GM23248 (cell line): ENCODE results near the gene ZNF653. TPM values are rescaled to one million over a fixed set of nuclear protein-coding genes. Genes with fewer than 3 reads are reported as not detected.

ENCODE experiments used
- DNase-seq: peaks from one replicate; pipeline ENCODE4 v3.0.0-alpha.2; 2015
- H2AFZ ChIP-seq: fragments of 200-600 bp; sonication (generic); 2 replicates; pipeline ENCODE4 v1.6.1; 2016; ENCODE audit warnings: antibody characterized with exemption
- H3F3A ChIP-seq: fragments of 200-600 bp; sonication (generic); 2 replicates; pipeline ENCODE4 v1.6.1; 2016; ENCODE audit warnings: mild to moderate bottlenecking, antibody characterized with exemption, mixed run types; ENCODE audit not compliant: insufficient read depth
- H3K27ac ChIP-seq: fragments of 200-600 bp; sonication (generic); 2 replicates; pipeline ENCODE4 v1.5.1; 2016; ENCODE audit warnings: mild to moderate bottlenecking
- H3K27me3 ChIP-seq: fragments of 200-600 bp; sonication (generic); replicated peaks from 2 replicates; pipeline ENCODE4 v1.6.1; 2016; ENCODE audit warnings: mild to moderate bottlenecking; ENCODE audit not compliant: insufficient read depth
- H3K36me3 ChIP-seq: fragments of 200-600 bp; sonication (generic); 2 replicates; pipeline ENCODE4 v1.6.1; 2016; ENCODE audit warnings: low read depth, mild to moderate bottlenecking
- H3K4me1 ChIP-seq: fragments of 200-600 bp; sonication (generic); 2 replicates; pipeline ENCODE4 v1.6.1; 2016; ENCODE audit warnings: mild to moderate bottlenecking; ENCODE audit not compliant: insufficient read depth
- H3K4me2 ChIP-seq: fragments of 200-600 bp; sonication (generic); one replicate; pipeline ENCODE4 v1.6.1; 2016; ENCODE audit warnings: mild to moderate bottlenecking; ENCODE audit not compliant: unreplicated experiment
- H3K4me3 ChIP-seq: fragments of 200-600 bp; sonication (generic); 2 replicates; pipeline ENCODE4 v1.5.1; 2016; ENCODE audit warnings: mild to moderate bottlenecking
- H3K79me2 ChIP-seq: fragments of 200-600 bp; sonication (generic); 2 replicates; pipeline ENCODE4 v1.6.1; 2016; ENCODE audit warnings: mild to moderate bottlenecking; ENCODE audit not compliant: insufficient read depth
- H3K9ac ChIP-seq: fragments of 200-600 bp; sonication (generic); 2 replicates; pipeline ENCODE4 v1.6.1; 2016; ENCODE audit warnings: mild to moderate bottlenecking
- H3K9me2 ChIP-seq: fragments of 200-600 bp; sonication (generic); 2 replicates; pipeline ENCODE4 v1.6.1; 2016; ENCODE audit warnings: mixed run types, mild to moderate bottlenecking, moderate library complexity; ENCODE audit not compliant: insufficient read depth
- H3K9me3 ChIP-seq: fragments of 200-600 bp; sonication (generic); one replicate; pipeline ENCODE4 v1.6.1; 2017; ENCODE audit warnings: low read depth
- H4K20me1 ChIP-seq: fragments of 200-600 bp; sonication (generic); 2 replicates; pipeline ENCODE4 v1.6.0; 2016; ENCODE audit not compliant: insufficient read depth
- EZH2 ChIP-seq: fragments of 200-600 bp; sonication (generic); IDR thresholded peaks from 2 replicates; pipeline ENCODE4 v1.6.1; 2018; ENCODE audit warnings: antibody characterized with exemption, mild to moderate bottlenecking; ENCODE audit not compliant: insufficient read depth, poor library complexity, severe bottlenecking
- EZH2phosphoT487 ChIP-seq: fragments of 200-600 bp; sonication (generic); IDR thresholded peaks from 2 replicates; pipeline ENCODE4 v1.6.1; 2018; ENCODE audit warnings: antibody characterized with exemption, moderate library complexity, mild to moderate bottlenecking, low read depth; ENCODE audit not compliant: insufficient read depth
- WGBS, 2 experiments: methylation state at CpG; one replicate each; pipeline ENCODE4 v1.1.6; 2015 to 2017; ENCODE audit warnings: low lambda C conversion rate in 2 of 2, low coverage in 1 of 2; ENCODE audit errors: missing lambda C conversion rate in 2 of 2; 5-methylcytosine and 5-hydroxymethylcytosine counted together
- in situ Hi-C: fragments of 300-500 bp; cut with MboI; formaldehyde crosslinking; loops from 2 replicates; pipeline ENCODE4 v1.15.0; 2020
- polyA plus RNA-seq: library from polyadenylated mRNA; unstranded; fragments of >200 nt; fragmentation: Nextera tagmentation; extraction: Ambion mirVana; gene quantifications from 2 replicates; pipeline ENCODE4 v1.2.1, GENCODE V29; 2016
- total RNA-seq: library from RNA; depleted of rRNA; stranded (reverse); fragments of >200 nt; shearing (Covaris generic); gene quantifications from 2 replicates; pipeline ENCODE4 v1.2.3, GENCODE V29; 2014

Gene ZNF653
- total and polyA plus RNA-seq, 2 experiments from 2014 or later = 2.2 to 4.6 TPM

DNA sequence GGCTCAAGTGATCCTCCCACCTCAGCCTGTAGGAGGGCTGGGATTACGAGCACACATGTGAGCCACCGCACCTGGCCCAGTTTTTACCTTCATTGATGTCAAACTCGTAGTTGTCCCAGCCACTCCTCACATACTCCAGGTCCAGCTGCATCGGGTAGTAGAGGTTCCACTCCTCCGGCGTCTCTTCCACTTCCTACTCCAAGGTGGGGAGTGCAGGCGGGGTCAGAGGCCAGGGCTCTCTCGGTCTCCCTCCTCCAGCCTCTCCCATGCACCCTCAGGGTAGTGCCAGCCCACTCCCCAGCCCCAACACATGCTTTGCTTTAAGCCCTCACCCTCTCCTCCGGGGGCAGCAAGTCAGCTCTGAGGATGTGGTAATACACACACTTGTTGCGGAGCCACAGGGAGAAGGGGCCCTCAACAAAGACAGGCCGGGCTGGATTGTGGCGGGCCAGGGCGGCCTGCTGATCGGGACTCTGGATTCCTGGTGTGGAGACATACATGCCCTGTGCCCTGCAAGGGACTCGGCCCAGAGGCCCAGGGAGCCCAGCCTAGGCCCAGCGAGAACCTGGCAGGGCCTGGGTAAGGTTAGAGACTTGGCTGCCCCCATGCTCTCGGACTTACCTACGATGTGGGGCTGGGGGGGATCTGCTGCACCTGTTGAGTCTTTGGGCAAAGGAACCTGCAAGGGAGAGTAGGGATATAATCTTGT lies 1.9 kb upstream of the ZNF653 start:
- Histone ChIP-seq H3F3A (no peaks in the 10 kb centered on the region), H3K4me1 (0 out of 2 replicates have a peak, but pooled peaks cover 4% of the 10 kb centered on the region), H3K79me2 (no peaks in the 10 kb centered on the region; the same call in 1 of the 2 replicates), H3K9me2 (no peaks in the 10 kb centered on the region), H3K27ac (no peak overlapping the region), H3K27me3 (no peaks in the 10 kb centered on the region), H3K4me2 (no peak overlapping the region), H2AFZ (no peak overlapping the region), H3K9me3 (no peaks in the 10 kb centered on the region), H3K9ac (no peak overlapping the region), H3K4me3 (no peak overlapping the region), H4K20me1 (no peaks in the 10 kb centered on the region), H3K36me3 (no peaks in the 10 kb centered on the region)
- in situ Hi-C loops = no loop called here
- no peak for DNase-seq
- TF ChIP-seq EZH2 = no peak
- TF ChIP-seq EZH2phosphoT487 = no peak
- WGBS, 2 experiments = 71 to 74% methylated on average over 18 of the region's 18 CpGs

DNA sequence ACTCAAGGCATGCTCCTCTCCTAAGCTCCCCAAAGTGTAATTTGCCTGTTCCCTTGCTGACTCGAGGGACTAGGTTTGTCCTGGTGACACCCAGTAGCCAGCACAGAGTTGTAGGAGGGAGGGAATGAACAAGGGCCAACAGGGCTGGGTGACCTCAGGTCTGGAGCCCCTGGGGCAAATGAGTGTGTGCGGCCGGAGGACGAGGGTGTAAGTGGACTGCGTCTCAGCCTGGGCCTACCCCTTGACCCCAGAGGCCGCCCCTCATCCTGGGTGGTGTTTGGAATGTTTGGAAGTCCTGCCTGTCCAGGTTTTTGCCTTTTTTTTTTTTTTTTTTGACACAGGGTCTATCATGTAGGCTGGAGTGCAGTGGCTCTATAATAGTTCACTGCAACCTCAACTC lies 1.3 kb upstream of the ZNF653 start:
- Histone ChIP-seq H3F3A (no peaks in the 10 kb centered on the region), H3K27me3 (no peaks in the 10 kb centered on the region), H3K9me2 (no peaks in the 10 kb centered on the region), H3K9ac (no peak overlapping the region), H3K9me3 (no peaks in the 10 kb centered on the region), H3K4me3 (no peak overlapping the region), H3K4me1 (0 out of 2 replicates have a peak, but pooled peaks cover 4% of the 10 kb centered on the region), H3K79me2 (no peaks in the 10 kb centered on the region; the same call in 1 of the 2 replicates), H4K20me1 (no peaks in the 10 kb centered on the region), H3K36me3 (no peaks in the 10 kb centered on the region), H2AFZ (no peak overlapping the region), H3K4me2 (no peak overlapping the region), H3K27ac (no peak overlapping the region)
- WGBS, 2 experiments = 80 to 83% methylated on average over 6 of the region's 6 CpGs
- in situ Hi-C loops = no loop called here
- DNase-seq = no peak
- TF ChIP-seq EZH2 (no peak), EZH2phosphoT487 (no peak)

DNA sequence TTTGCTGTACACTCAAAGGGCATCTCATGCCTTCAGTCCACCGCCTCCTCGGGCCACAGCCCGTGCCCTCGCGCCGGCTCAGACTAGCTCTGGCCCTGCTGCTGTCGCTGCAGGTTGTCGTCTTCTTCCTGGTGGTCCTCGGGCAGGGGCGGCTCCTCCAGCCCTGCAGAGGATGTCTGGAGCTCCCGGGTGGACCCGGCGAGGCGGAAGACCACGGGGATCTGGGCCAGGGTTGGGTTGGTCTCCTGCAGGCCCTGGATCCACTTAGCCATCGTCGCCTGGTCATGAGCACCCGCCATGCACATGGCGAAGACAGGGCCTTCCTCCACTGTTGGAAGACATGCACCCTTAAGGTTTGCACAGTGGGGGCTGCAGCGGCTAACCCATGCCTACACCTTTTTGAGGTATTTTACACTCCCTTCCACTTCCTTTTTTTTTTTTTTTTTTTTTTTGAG lies 489 bp upstream of the ZNF653 start:
- H3K79me2 ChIP-seq = no peaks in the 10 kb centered on the region; the same call in 1 of the 2 replicates
- H3K9me2 ChIP-seq = no peaks in the 10 kb centered on the region
- no peaks in the 10 kb centered on the region for H3K27me3 ChIP-seq
- WGBS, 2 experiments = 26 to 30% methylated on average over 20 of the region's 20 CpGs
- H3K4me3 ChIP-seq = peak overlapping the region; percentile 73
- H3F3A ChIP-seq = no peaks in the 10 kb centered on the region
- peak overlapping the region; percentile 88 for H3K9ac ChIP-seq
- peak overlapping the region; percentile 83 for H3K4me2 ChIP-seq
- H3K4me1 ChIP-seq = 0 out of 2 replicates have a peak, but pooled peaks cover 4% of the 10 kb centered on the region
- peak overlapping the region; percentile 84 for H2AFZ ChIP-seq
- no peaks in the 10 kb centered on the region for H4K20me1 ChIP-seq
- TF ChIP-seq EZH2 (no peak), EZH2phosphoT487 (no peak)
- H3K36me3 ChIP-seq = no peaks in the 10 kb centered on the region
- no peak for DNase-seq
- H3K27ac ChIP-seq = peak overlapping the region; percentile 68; the same call in 1 of the 2 replicates
- no peaks in the 10 kb centered on the region for H3K9me3 ChIP-seq
- in situ Hi-C loops = no loop called here

DNA sequence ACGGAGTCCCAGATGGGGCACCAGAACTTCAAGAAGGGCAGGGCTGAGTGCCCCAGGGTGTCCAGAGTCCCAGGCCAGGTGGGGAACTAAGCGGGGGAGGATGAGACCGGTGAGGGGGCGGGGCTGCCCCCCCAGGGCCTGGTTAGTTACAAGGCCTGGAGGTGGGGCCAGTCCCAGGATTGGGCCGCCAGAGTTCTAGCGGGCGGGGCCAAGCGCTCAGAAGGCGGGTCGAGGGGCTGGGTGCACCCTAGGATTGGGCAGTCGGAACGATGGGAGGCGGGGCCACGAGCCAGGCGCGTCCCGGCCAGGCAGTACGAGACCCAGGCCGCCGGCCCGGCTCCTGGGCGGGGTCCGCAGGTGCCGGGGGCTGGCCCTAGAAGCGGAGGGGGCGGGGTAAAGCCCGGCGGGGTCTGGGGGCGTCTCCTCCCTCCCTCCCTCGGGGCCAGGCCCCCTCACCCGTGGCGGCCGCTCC lies 571 bp downstream of the ZNF653 start:
- 0 to 3% methylated on average over 3 to 29 of the region's 33 CpGs for WGBS, 2 experiments

More for the DNA sequence above, 571 bp downstream of the ZNF653 start:
- Histone ChIP-seq H3K4me2 (peak overlapping the region; percentile 83), H3F3A (no peaks in the 10 kb centered on the region), H3K79me2 (no peaks in the 10 kb centered on the region; the same call in 1 of the 2 replicates), H3K9me3 (no peaks in the 10 kb centered on the region), H4K20me1 (no peaks in the 10 kb centered on the region), H3K9me2 (no peaks in the 10 kb centered on the region), H3K36me3 (no peaks in the 10 kb centered on the region), H2AFZ (peak overlapping the region; percentile 84), H3K4me1 (0 out of 2 replicates have a peak, but pooled peaks cover 4% of the 10 kb centered on the region), H3K9ac (peak overlapping the region; percentile 88), H3K27ac (peak overlapping the region; percentile 68), H3K27me3 (no peaks in the 10 kb centered on the region), H3K4me3 (peak overlapping the region; percentile 73)
- in situ Hi-C loops = no loop called here
- DNase-seq = peak; percentile 97
- TF ChIP-seq EZH2 = no peak
- no peak for TF ChIP-seq EZH2phosphoT487
